IPS-20b (cell line): ENCODE results near the gene SLC10A6.

ENCODE experiments used
- H3K27ac ChIP-seq: one replicate; pipeline ENCODE4 v1.5.1; 2013; ENCODE audit warnings: low read length
- H3K27me3 ChIP-seq: 2 replicates; pipeline ENCODE4 v1.6.1; 2013; ENCODE audit warnings: mild to moderate bottlenecking, low read length, inconsistent platforms; ENCODE audit not compliant: insufficient read depth
- H3K36me3 ChIP-seq: 2 replicates; pipeline ENCODE4 v1.6.1; 2013; ENCODE audit warnings: low read depth, mild to moderate bottlenecking, inconsistent platforms, low read length, moderate library complexity; ENCODE audit not compliant: insufficient read depth
- H3K4me1 ChIP-seq: 2 replicates; pipeline ENCODE4 v1.6.1; 2013; ENCODE audit warnings: mild to moderate bottlenecking, control low read depth, inconsistent platforms, low read length, moderate library complexity; ENCODE audit not compliant: insufficient read depth
- H3K4me3 ChIP-seq: 2 replicates; pipeline ENCODE4 v1.5.1; 2013; ENCODE audit warnings: mild to moderate bottlenecking, low read length, inconsistent platforms
- H3K9ac ChIP-seq: 2 replicates; pipeline ENCODE4 v1.6.1; 2013; ENCODE audit warnings: low read depth, mild to moderate bottlenecking, inconsistent platforms, low read length, moderate library complexity
- H3K9me3 ChIP-seq: 2 replicates; pipeline ENCODE4 v1.6.1; 2013; ENCODE audit warnings: mild to moderate bottlenecking, low read depth, low read length, inconsistent platforms; ENCODE audit not compliant: insufficient read depth

The SLC10A6 gene

GRCh38 chr4:86818841-86819240 is 30.3 kb downstream of the SLC10A6 start:
- H3K27me3 ChIP-seq: no peaks in the 10 kb centered on the region
- H3K9ac ChIP-seq: no peak overlapping the region
- peaks cover 20% of the 10 kb centered on the region for H3K36me3 ChIP-seq
- no peak overlapping the region for H3K27ac ChIP-seq
- H3K9me3 ChIP-seq: peaks cover 3% of the 10 kb centered on the region; the same call in 1 of the 2 replicates
- H3K4me3 ChIP-seq: no peak overlapping the region
- no peaks in the 10 kb centered on the region for H3K4me1 ChIP-seq

GRCh38 chr4:86818211-86818610 is 31.0 kb downstream of the SLC10A6 start:
- Histone ChIP-seq H3K27me3 (no peaks in the 10 kb centered on the region), H3K4me3 (no peak overlapping the region), H3K27ac (no peak overlapping the region), H3K4me1 (no peaks in the 10 kb centered on the region), H3K9me3 (peaks cover 3% of the 10 kb centered on the region; the same call in 1 of the 2 replicates), H3K9ac (no peak overlapping the region), H3K36me3 (peaks cover 25% of the 10 kb centered on the region)

- Histone ChIP-seq H3K4me3 (no peak overlapping the region), H3K27me3 (no peaks in the 10 kb centered on the region), H3K9me3 (peaks cover 3% of the 10 kb centered on the region; the same call in 1 of the 2 replicates), H3K36me3 (peaks cover 38% of the 10 kb centered on the region), H3K9ac (no peak overlapping the region), H3K4me1 (no peaks in the 10 kb centered on the region), H3K27ac (no peak overlapping the region)
Observed at GRCh38 chr4:86816501-86817273, 32.5 kb downstream of the SLC10A6 start.

- Histone ChIP-seq H3K9me3 (peaks cover 3% of the 10 kb centered on the region; the same call in 1 of the 2 replicates), H3K4me1 (no peaks in the 10 kb centered on the region), H3K36me3 (peaks cover 48% of the 10 kb centered on the region), H3K4me3 (no peak overlapping the region), H3K27me3 (no peaks in the 10 kb centered on the region), H3K9ac (no peak overlapping the region), H3K27ac (no peak overlapping the region)
Observed at GRCh38 chr4:86815653-86816052, 33.5 kb downstream of the SLC10A6 start.

GRCh38 chr4:86810847-86811246 is 38.3 kb downstream of the SLC10A6 start:
- Histone ChIP-seq H3K36me3 (peaks cover 84% of the 10 kb centered on the region), H3K4me1 (no peaks in the 10 kb centered on the region), H3K27me3 (no peaks in the 10 kb centered on the region), H3K27ac (no peak overlapping the region), H3K9me3 (peaks cover 3% of the 10 kb centered on the region; the same call in 1 of the 2 replicates), H3K4me3 (no peak overlapping the region), H3K9ac (no peak overlapping the region)

DNA sequence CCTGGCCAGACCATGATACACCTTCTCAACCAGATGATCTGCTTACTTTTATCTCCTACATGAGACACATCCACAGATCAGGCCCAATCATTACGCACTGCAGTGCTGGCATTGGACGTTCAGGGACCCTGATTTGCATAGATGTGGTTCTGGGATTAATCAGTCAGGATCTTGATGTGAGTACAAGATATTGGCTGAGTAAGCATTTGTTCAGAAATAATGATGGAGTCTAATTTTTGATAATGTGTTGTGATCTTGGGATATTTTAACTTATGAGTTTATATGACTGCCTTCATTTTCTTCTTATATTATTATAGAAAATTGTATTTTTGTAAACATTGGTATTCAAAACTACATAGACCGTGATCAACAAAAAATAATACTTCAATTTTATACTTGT is 39.4 kb downstream of the SLC10A6 start:
- peaks cover 83% of the 10 kb centered on the region for H3K36me3 ChIP-seq

DNA sequence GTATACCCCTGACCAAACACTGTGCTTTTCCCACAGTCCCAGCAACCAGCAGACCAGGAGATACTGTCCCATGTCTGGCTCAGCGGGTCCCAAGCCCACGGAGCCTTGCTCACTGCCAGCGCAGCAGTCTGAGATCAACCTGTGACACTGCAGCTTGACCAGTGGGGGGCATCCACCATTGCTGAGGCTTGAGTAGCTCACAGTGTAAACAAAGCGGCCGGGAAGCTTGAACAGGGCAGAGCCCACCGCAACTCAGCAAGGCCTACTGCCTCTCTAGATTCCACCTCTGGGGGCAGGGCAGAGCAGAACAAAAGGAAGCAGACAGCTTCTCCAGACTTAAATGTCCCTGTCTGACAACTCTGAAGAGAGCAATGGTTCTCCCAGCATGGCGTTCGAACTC is 58.1 kb downstream of the SLC10A6 start:
- Histone ChIP-seq H3K27ac (no peak overlapping the region), H3K27me3 (no peaks in the 10 kb centered on the region), H3K4me1 (peaks cover 11% of the 10 kb centered on the region), H3K4me3 (no peak overlapping the region), H3K36me3 (peaks cover 53% of the 10 kb centered on the region), H3K9me3 (peaks cover 14% of the 10 kb centered on the region), H3K9ac (no peak overlapping the region)

More for the DNA sequence above, 39.4 kb downstream of the SLC10A6 start:
- H3K27ac ChIP-seq: no peak overlapping the region
- no peak overlapping the region for H3K9ac ChIP-seq
- H3K9me3 ChIP-seq: no peaks in the 10 kb centered on the region
- no peaks in the 10 kb centered on the region for H3K4me1 ChIP-seq
- no peaks in the 10 kb centered on the region for H3K27me3 ChIP-seq
- H3K4me3 ChIP-seq: no peak overlapping the region

- Histone ChIP-seq H3K4me1 (peaks cover 11% of the 10 kb centered on the region), H3K27ac (no peak overlapping the region), H3K9ac (no peak overlapping the region), H3K36me3 (peaks cover 75% of the 10 kb centered on the region), H3K27me3 (no peaks in the 10 kb centered on the region), H3K4me3 (no peak overlapping the region), H3K9me3 (peaks cover 14% of the 10 kb centered on the region)
Observed at GRCh38 chr4:86788826-86789225, 60.4 kb downstream of the SLC10A6 start.

DNA sequence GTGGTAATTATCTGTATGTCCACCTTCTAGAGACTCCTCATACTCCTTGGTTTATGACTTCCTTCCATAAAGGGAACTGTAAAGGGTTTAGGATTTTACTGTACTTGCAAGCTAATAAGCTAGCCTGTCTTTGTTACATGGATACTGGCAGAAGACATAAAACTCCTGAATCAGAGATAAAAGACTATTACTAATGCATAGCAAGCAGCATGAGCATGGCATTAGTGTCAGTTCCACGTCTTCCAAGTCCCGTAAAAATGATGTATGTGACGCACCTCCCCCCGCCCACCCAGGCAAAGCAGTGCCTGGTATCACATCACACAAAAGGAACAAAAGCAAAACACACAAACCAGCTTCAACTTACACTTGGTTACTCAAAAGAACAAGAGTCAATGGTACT is 71.0 kb downstream of the SLC10A6 start:
- H3K27ac ChIP-seq: no peak overlapping the region
- H3K4me1 ChIP-seq: no peaks in the 10 kb centered on the region
- no peaks in the 10 kb centered on the region for H3K27me3 ChIP-seq
- H3K4me3 ChIP-seq: no peak overlapping the region
- H3K9ac ChIP-seq: no peak overlapping the region
- peaks cover 59% of the 10 kb centered on the region for H3K36me3 ChIP-seq
- no peaks in the 10 kb centered on the region for H3K9me3 ChIP-seq

DNA sequence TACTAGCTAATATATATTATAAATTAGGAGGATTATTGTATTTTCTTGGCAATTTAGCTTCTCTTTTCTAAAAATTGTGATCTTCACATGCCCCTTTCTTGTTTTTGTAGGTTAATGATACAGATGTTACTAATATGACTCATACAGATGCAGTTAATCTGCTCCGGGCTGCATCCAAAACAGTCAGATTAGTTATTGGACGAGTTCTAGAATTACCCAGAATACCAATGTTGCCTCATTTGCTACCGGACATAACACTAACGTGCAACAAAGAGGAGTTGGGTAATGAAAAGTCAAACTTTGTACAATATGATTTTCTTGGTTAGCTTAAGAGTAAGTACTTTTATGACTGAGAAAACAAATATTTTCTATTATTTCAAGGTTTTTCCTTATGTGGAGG is 74.1 kb downstream of the SLC10A6 start:
- Histone ChIP-seq H3K9ac (no peak overlapping the region), H3K4me3 (no peak overlapping the region), H3K4me1 (no peaks in the 10 kb centered on the region), H3K27ac (no peak overlapping the region), H3K27me3 (no peaks in the 10 kb centered on the region), H3K9me3 (no peaks in the 10 kb centered on the region), H3K36me3 (peaks cover 69% of the 10 kb centered on the region)
